UCSD-AML1 (cell line): ENCODE data around the gene DEFB116.
"Not testable (repeated sequence)": the region's sequence is repeated elsewhere in the genome, so short reads cannot be mapped to it uniquely, and the experiment has no call there.

Experiments
- DNase-seq: peaks from one replicate; lab custom pipeline; 2025; ENCODE audit not compliant: unreplicated experiment; lab: John Stamatoyannopoulos, UW

The DEFB116 gene

DNA sequence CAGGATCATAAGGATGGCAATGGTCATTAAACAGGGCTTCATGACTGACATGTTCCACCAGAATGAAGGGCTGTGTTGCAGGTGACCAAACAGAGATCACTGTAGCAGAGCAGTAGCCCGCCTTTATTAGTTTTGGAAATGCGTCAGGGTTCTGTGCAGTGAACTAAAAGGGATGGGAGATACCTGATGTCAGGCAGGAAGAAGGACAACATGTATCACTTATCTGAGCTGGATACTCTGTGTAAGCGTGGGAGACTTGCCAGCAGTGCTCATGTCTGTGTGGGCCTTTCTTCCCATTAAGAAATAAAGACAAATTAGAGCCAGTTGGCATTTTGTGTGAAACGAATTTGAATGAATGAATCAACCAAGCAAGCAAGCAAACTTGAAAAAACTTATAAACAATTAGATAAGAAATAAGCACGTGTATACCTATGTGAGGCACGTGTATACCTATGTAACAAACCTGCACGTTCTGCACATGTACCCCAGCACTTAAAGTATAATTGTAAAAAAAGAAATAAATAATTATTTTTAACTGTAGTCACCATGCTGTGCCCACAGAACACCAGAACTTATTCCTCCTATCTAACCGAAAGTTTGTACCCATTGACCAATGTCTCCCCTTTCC lies at the start of gene DEFB116:
Gene DEFB116, minus strand, starts transcription at position 51 of the 628 bp plus-strand sequence. Its CDS starts 0 bp downstream, at position 51.
- DNase-seq: no peak

- no peak for DNase-seq
Measured at GRCh38 chr20:31355981-31356380, 47.6 kb upstream of the DEFB116 start.

GRCh38 chr20:31341470-31341869 lies 33.1 kb upstream of the DEFB116 start:
- DNase-seq: no peak

DNA sequence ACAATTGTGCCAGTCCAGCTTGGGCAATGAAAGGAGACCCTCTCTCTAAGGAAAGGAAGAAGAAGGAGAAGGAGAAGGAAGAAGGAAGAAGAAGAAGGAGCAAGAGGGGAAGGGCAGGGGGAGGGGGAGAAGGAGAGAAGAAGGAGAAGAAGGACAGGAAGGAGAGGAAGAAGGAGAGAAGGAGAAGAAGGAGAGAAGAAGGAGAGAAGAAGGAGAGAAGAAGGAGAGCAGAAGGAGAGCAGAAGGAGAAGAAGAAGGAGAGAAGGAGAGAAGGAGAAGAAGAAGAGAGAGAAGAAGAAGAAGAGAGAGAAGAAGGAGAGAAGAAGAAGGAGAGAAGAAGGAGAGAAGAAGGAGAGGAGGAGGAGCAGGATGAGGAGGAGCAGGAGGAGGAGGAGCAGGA lies 22.5 kb upstream of the DEFB116 start:
- DNase-seq: no peak

DNA sequence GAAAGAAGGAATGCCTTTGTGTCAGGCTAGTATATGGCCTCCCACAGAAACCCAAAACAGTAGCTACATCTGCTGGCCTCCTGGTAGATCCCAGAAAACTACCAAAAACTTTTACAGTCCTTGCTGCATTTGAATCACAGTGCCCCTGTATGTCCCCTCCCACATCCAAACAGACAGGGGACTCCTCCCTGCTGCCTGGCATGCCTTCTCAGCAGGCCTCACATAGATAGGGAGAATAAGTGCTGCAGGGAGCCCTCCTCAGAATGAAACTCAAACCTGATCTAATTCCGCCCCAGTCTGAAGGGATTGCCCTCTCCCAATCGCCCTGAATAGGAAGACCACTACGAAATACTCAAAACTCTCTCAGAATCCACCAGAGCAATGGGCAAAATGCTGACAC lies 14.1 kb upstream of the DEFB116 start:
- no peak for DNase-seq

DNA sequence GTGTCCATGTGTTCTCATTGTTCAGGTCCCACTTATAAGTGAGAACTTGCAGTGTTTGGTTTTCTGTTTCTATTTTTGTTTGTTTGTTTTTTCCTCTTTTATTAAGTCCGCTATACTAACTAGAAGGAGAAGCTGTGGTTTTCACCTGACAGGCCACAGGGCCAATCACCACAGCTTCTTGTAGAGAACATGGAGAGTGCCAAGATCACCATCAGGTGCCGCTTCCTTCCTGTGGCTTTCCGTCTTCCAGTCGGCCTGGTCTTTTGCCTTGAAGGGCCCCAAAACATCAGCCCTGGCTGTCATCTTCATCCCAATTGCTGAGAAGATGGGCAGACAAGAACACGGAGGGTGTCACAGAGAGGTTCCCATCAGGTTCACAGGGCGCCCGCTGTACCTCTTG lies 23.4 kb downstream of the DEFB116 start:
- not testable (repeated sequence) for DNase-seq

GRCh38 chr20:31278178-31278577 lies 30.2 kb downstream of the DEFB116 start:
- DNase-seq: no peak

DNA sequence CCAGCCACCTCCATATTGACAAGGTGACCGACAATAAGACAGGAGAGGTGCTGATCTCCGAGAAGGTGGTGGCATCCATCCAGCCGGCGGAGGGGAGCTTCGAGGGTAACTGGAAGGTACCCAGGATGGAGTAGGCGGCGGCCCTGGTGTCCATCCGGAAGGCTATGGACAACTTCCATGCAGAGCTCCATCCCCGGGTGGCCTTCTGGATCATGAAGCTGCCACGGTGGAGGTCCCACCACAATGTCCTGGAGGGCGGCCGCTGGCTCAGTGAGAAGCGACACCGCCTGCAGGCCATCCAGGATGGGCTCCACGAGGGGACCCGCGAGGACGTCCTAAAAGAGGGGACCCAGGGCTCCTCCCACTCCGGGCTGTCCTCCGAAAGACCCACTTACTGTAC lies 33.9 kb downstream of the DEFB116 start:
- DNase-seq: no peak

DNA sequence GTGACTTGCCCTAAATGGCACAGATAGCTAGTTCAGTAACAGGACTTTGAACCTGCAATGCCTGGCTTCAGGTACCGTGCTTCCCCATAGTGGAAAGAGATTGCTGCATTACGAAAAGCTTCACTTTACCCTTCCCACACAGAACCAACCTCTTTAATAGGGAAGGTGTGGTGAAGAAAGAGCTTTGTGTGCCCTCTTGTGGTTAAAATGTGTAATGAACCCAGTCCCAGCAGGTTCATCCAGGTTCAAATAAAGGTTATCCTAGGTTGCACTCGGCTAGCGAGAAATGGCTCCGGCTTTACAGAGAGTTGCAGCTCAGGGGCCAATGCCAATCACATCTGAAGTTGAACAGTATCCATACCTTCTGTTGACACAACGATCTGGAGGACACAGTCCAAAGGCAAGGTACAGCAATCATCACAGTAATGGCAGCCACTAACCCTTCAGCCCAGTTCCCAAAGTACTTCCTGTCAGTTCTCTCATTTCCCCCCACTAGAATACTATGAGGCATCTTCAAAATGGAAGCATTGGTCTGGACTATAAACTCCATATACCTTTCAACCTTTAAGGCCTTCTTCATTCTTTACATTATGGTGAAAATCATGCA lies 48.0 kb downstream of the DEFB116 start:
- DNase-seq: no peak

DNA sequence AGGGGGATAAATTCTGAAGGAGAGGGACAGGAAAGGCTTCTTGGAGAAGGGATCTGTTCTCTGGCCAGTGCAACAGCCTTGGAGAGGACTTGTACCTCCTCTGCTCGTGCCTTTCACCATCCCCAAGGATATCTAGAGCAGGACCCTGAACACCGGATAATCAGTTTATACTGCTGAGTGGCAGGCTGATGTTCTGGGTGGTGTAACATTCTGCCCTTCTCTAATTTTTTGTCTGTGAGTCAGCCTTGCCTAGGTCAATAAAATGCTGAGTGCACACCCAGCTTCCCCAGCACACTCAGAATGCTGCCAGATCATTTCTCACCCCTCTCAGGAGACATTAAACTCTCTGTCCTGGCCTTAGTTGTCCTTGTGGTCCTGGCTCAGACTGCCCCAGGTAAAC lies 51.0 kb downstream of the DEFB116 start, which contains the start of gene DEFB115:
Gene DEFB115, plus strand, starts transcription at position 301 of the 400 bp plus-strand sequence. Its CDS starts 0 bp downstream, at position 301.
- no peak for DNase-seq

- DNase-seq: no peak
Measured at GRCh38 chr20:31256959-31257358, 51.4 kb downstream of the DEFB116 start.
